HG03045 (cell line): ENCODE measurements around the gene MYMK.

Experiments used
- ATAC-seq: cut with Tn5 transposase; IDR thresholded peaks from one replicate; pipeline ENCODE4 v1.9.1; 2021; ENCODE audit warnings: mild to moderate bottlenecking, moderate library complexity; ENCODE audit not compliant: unreplicated experiment

Gene MYMK

DNA sequence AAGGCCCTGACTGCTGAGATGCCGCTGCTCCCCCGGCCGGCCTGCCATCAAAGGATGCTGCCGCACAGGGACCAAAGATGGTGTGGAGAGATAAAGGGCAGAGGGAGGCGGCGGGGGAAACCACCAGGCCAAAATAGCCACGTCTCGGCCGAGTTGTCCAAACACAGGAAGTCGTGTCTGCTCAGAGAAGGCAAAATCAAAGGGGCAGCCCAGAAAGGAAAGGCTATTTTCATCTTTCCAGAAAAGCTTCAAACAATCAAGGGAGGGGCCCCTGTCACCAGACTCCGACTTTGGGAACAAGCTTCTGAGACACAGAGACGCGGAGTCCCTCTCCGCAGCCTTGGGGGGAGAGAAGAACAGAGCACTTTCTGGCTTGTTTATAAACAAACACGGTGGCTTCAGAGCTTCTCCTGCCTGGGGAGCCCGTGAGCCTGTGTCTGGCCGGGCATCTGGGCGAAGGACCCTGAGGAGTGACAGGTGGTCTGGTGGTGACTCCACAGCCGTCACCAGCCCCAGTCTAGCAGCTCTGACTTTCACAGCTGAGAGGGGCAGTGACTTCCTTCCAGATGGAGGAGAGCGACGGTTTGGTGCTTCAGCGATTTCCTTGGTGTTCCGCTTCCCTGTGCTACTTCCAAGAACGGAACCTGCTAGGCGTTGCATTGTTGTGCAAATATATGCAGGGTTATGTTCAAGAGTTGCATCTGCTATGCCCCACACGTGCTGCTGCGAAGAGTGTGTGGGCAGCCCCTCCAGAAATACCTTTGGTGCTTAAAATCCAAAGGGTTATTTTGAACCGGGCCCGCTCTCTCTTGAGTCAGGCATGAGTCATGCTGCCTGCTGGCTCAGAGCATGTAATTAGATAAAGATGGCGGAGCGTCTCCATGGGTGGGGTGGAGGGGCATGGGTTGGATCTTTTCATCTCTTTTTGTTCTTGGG is 33.7 kb upstream of the MYMK start:
- peak; percentile 51 for ATAC-seq

- no peak for ATAC-seq
Observed at GRCh38 chr9:133557581-133557980, 32.8 kb upstream of the MYMK start.

DNA sequence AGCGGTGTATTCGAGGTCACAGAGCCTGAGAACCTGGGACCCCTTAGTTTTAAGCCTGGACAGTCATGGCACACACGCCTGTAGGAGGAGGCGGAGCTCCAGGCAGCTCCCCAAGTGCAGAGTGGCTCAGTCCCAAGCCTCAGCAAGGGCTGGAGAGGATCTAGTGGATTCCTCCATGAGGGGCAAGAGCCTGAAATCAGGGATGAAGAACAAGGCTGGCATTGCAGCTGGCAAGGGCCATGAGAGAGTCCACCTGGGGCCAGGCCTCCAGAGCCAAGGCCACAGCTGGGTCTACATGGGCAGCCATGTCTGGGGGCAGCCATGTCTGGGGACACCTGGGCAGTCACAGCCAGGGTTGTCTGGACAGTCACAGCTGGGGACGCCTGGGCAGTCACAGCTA is 31.6 kb upstream of the MYMK start:
- ATAC-seq = no peak

- no peak for ATAC-seq
Observed at GRCh38 chr9:133554729-133555128, 30.0 kb upstream of the MYMK start.

GRCh38 chr9:133553973-133554713 is 29.4 kb upstream of the MYMK start:
- no peak for ATAC-seq

GRCh38 chr9:133553123-133553522 is 28.4 kb upstream of the MYMK start:
- no peak for ATAC-seq

- no peak for ATAC-seq
Observed at GRCh38 chr9:133552236-133552635, 27.5 kb upstream of the MYMK start.

- no peak for ATAC-seq
Observed at GRCh38 chr9:133551446-133551845, 26.7 kb upstream of the MYMK start.

DNA sequence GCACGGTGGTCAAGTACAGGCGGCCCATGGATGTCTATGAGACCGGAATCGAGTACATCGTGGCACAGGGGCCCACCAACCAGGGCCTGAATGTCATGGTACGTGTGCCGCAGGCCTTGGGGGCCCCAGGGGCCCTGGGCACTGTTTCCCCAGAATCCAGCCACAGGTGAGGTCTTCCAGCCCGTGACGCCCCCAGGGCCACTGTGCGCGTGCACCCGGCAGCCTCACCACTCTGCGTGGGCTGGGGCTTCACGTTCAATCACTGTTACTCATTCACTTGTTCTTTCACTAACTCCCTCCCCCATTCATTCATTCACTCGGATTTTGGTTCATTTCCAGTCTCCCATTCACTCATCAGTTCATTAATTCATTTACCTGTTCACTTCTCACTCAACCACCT is 22.4 kb upstream of the MYMK start:
- ATAC-seq = no peak

DNA sequence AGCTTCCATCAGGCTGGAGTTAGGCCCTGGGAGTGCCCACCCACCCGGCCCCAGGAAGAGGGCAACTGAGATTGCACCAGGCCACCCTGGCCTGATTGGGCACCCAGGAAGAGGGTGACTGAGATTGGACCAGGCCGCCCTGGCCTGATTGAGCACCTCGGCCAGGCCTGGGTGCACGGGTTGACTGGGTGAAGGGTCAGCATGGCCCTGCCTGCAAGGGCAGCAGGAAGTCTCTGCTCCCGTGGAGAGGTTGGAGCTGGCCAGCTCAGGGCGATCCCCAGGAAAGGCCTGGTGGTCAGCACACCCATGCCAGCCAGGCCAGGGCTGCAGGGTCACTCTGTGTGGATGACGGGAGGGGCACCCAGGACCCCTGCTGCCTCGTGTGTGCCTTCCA is 21.5 kb upstream of the MYMK start:
- no peak for ATAC-seq

DNA sequence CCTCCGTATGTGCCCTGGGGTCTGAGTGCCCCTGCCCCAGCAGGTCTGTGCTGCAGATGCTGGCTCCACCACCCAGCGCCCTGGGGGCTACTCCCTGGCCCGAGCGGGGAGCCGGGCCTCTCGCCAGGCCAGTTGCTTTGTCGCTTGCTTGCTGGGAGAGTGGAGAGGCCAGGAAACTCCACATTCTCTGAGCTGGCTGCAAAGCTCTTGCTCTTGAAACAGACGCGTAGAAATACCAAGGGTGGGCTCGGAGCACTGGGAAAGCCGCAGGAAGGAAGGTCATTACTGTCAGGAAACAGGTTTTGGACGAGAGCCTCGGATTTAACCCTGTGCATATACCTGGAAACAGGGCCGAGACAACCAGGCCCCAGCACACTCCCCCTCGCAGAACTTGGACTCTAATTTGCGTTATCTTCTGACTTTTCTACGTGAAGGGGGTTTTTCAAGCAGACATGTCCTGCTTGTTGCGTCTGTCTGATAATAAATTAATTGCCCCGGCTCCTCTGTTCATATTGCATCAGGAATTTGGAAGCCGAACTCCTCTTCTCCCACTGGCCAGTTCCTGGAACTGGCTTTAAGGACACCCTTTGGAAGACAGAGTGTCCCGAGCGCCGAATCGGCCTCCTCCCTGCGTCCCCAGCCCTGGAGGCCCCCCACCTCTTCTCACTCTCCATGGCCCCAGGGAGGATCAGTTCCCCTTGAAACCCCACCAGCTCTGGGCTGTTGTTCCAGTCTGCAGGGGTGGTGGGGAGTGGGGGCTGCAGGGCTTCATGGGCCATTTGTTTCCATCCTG is 20.9 kb upstream of the MYMK start:
- ATAC-seq = no peak

DNA sequence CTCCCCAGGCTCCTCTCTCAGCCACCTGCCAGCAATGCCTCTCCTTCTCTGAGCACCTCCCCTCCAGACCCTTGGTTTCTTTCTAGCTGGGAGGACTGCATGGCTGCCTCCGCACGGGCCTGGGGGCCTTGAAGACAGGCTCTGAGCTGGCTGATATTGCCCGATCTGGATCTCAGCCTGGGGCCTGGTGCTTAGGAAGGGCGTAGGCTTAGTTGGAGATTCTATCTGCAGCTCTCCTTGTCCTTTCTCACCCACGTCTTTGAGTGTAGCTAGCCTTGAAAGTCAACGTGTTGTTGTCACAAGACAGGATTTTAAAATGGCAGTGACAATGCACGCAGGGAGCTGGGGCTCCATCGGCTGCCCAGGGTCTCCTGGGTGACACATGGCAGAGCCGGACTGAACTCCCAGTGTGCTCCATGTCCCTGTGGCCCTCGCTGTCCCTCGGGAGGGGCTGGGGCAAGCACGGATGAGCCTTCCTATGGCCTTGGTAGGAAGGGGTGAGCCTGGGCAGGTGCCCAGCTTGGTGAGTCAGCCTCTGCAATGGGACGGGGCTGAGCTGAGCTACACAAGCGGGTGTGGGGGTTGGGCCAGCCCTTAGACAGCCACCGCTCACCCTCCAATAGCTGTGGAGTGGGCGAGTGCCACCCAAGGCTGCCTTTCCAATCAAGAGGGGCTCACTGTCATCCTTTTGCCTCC is 19.2 kb upstream of the MYMK start:
- no peak for ATAC-seq

GRCh38 chr9:133542002-133542401 is 17.2 kb upstream of the MYMK start:
- no peak for ATAC-seq

DNA sequence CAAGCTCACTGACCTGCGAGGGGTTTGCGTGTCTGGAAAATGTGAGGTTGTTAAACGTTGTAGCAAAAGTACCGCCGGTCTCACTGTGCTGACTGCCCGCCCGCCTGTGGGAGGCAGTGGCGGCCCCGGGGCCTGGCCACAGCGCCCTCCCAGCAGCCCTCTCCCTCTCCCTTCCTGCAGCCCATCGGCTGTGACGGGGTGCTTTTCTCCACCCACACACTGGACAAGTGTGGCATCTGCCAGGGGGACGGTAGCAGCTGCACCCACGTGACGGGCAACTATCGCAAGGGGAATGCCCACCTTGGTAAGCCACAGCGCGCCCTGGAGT is 15.9 kb upstream of the MYMK start:
- no peak for ATAC-seq

- no peak for ATAC-seq
Observed at GRCh38 chr9:133539991-133540697, 15.4 kb upstream of the MYMK start.

DNA sequence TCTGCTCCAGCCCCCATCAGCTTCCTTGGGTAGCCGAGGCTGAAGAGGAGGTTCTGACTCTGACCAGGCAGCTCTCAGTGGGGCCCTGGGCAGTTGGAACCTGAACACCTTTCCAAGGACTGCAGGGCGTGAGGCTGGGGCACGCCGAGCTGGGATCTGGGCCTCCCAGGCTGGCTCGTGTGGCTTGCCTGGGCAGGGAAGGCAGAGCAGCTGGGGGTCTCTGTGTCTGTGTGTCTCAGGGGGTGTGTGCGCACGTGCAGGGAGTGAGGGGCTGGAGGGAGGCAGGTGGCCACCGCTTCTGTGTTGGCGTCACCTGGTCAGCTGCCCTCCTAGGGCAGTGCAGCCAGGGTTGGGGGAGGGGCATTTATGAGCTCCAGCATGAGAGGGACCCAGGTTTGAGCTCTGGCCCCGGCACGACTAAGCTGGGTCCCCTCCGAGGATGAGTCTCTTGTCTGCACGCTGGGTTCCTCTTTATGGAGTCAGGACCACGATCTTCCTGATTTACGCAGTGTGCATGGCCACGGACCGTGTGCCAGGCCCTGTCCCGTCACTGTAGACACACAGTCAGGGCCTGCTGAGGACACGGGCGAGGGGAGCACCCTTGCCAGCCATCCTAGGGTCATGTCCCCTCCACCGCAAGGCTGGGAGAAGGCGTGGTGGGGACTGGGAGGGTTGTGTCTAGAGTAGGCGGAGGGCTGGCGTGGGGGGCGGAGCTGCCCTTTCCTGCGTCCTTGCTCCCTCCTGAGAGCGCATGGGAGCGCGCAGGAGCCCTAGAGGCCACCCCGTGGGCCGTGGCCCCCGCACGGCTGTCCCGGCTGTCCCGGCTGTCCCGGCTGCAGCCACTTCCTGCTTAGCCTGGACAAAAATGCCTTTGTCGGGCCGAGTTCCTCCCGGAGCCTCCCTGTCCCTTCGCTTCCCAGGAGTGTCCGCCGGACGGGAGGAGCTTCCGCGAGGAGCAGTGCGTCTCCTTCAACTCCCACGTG is 14.4 kb upstream of the MYMK start:
- ATAC-seq = no peak

DNA sequence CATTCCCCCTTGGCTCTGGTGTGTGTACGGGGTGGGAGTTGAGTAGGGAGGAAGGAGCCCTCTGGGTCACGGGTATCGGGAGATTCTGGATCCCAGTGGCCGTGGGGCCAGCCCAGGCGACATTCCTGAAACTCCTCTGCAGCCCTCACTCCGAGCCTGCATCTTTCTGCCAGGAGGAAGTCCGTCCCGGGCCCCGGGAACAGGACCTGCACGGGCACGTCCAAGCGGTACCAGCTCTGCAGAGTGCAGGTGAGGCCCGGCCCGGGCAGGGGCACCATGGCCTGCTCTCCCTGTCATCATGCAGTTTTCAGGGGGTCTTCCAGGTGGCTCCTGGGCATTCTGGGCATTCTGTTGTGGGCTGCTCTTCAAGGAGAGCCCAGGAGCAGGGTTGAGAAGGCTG is 13.4 kb upstream of the MYMK start:
- no peak for ATAC-seq

DNA sequence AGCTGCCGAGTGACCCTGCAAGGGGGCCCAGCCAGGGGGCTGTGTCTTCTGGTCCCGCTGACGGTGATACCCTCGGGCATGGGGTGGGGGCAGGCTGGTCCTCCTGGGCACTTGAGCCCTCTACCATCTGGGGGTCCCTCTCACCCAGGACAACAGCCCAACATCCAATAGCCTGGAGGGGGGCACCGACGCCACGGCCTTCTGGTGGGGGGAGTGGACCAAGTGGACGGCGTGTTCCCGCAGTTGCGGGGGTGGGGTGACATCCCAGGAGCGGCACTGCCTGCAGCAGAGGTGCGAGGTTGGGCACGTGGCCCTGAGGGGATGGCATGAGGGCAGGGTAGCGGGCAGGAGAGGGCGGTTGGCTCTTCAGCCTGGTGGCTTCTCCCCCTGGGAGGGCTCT is 12.5 kb upstream of the MYMK start:
- no peak for ATAC-seq

- ATAC-seq = no peak
Observed at GRCh38 chr9:133536536-133536935, 11.8 kb upstream of the MYMK start.
